ENCODE data around the gene LMX1B.

Gene LMX1B

GRCh38 chr9:126591922-126592321 is 21.8 kb upstream of the LMX1B start:
- Histone ChIP-seq H3K36me3 (no peaks in the 10 kb centered on the region), H3K4me1 (no peaks in the 10 kb centered on the region; the same call in 1 of the 2 replicates), H3K27me3 (no peaks in the 10 kb centered on the region; the same call in 1 of the 2 replicates), H3K9me3 (no peaks in the 10 kb centered on the region), H3K4me3 (ENCODE audit: low read depth, low read length) (no peak overlapping the region)
- DNase-seq, result no peak
- no peak for TF ChIP-seq CTCF (IDR thresholded peaks at IDR 0.05; ENCODE audit: low read depth, low read length)

DNA sequence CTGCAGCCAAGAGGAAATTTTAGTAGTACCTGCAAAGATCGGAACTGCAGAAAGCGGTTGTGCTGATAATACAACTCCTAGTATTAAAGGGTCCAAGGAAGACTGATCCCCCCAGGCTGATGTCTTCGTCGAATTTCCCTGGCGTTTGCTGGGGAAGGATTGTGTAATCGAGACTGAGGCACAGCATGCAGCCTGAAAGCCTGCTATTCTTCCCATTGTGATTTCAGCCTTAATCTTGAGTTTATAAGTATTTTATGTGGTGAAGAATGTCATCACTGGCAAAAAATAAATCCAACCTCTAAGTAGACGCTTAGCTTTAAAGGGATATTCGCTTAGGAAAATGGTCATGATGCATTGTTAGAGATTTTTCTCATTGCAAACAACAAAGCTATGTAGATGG is 21.3 kb upstream of the LMX1B start:
- Histone ChIP-seq H3K36me3 (no peaks in the 10 kb centered on the region), H3K27me3 (no peaks in the 10 kb centered on the region; the same call in 1 of the 2 replicates), H3K9me3 (no peaks in the 10 kb centered on the region), H3K4me1 (no peaks in the 10 kb centered on the region; the same call in 1 of the 2 replicates), H3K4me3 (ENCODE audit: low read depth, low read length) (no peak overlapping the region)
- DNase-seq, result no peak
- no peak for TF ChIP-seq CTCF (IDR thresholded peaks at IDR 0.05; ENCODE audit: low read depth, low read length)

GRCh38 chr9:126595982-126596381 is 17.7 kb upstream of the LMX1B start:
- DNase-seq, result no peak
- Histone ChIP-seq H3K4me3 (ENCODE audit: low read depth, low read length) (no peak overlapping the region), H3K9me3 (peaks cover 2% of the 10 kb centered on the region; the same call in 1 of the 2 replicates), H3K36me3 (no peaks in the 10 kb centered on the region), H3K4me1 (no peaks in the 10 kb centered on the region; the same call in 1 of the 2 replicates), H3K27me3 (peaks cover 5% of the 10 kb centered on the region)
- TF ChIP-seq CTCF (IDR thresholded peaks at IDR 0.05; ENCODE audit: low read depth, low read length), result no peak

DNA sequence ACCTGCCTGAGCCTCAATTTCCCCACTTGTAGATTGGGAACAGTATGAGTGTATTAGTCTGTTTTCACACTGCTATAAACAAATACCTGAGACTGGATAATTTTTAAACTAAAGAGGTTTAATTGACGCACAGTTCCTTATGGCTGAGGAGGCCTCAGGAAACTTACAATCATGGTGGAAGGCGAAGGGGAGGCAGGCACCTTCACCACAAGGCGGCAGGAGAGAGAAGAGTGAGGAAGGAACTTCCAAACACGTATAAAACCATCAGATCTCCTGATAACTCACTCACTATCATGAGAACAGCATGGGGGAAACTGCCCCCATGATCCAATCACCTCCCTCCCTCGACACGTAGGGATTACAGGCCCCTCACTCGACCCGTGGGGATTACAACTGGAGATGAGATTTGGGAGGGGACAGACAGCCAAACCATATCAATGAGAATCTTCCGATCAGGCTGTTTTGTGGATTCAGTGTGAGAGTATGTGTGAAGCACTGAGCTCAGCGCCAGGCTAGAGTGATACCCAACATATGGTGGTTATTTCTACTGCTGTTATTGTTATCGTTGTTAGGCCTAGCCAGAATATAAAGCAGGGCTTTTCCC is 14.6 kb upstream of the LMX1B start:
- no peak overlapping the region for H3K4me3 ChIP-seq (ENCODE audit: low read depth, low read length)
- no peak for DNase-seq
- H3K9me3 ChIP-seq, result peaks cover 2% of the 10 kb centered on the region; the same call in 1 of the 2 replicates
- no peaks in the 10 kb centered on the region for H3K4me1 ChIP-seq
- H3K36me3 ChIP-seq, result no peaks in the 10 kb centered on the region
- peak; percentile 50 for TF ChIP-seq CTCF (IDR thresholded peaks at IDR 0.05; ENCODE audit: low read depth, low read length)
- H3K27me3 ChIP-seq, result peaks cover 5% of the 10 kb centered on the region

DNA sequence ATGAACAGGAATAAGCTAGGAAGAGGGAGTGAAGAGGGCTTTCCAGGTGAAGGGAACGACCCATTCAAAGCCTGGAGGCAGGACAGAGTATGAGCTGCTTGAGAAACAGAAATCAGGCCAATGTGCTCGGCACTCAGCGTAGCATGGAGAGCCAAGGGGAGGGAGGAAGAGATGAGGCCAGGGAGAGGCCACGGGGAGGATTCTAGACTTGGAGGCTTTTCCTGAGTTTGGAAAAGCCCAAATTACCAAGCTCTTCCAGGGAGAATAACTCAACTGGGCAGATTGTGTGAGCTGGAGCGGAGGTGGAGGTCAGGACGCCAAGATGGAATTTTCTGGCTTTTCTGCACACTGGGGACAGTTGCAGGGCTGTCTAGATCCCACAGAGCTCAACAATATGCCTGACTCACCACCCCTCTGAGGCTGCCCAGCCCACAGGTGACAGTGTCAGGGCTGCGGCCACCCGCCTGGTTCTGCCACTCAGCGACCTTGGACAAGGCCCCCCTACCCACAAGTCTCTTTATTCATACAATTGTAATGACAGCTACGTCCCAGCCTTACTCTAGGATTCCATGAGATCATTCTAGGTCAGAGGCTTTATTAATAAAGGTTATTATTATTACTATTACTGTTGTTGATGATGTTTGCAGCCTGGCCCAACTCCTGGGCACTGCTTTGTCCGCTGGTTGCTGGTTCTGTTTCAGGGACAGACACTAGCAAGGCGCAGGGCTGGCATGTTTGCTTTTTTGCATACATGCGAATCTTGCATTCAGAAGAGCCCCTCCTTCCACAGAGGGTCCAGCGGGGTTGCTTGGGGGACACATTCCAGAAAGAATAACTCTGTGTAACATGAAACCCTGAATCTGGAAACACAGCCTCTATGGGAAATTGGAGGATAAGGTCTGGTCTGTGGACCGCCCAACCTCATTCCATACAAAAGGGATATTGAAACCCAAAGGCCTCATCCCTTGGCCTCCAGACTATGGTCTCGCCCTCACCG is 9.4 kb upstream of the LMX1B start:
- DNase-seq, result no peak
- Histone ChIP-seq H3K27me3 (peaks cover 35% of the 10 kb centered on the region), H3K4me1 (no peaks in the 10 kb centered on the region), H3K4me3 (ENCODE audit: low read depth, low read length) (no peak overlapping the region), H3K36me3 (no peaks in the 10 kb centered on the region), H3K9me3 (no peaks in the 10 kb centered on the region)
- TF ChIP-seq CTCF (IDR thresholded peaks at IDR 0.05; ENCODE audit: low read depth, low read length), result no peak

Data from BE2C (cell line).